Adipocyte (in vitro differentiated cells): Measurements from ENCODE around the gene MYO6.
A peak's percentile ranks its signal among the peaks of the same experiment; 100 is the strongest.

Experiments used
- DNase-seq: peaks from one replicate; pipeline ENCODE4 v3.0.0-alpha.2; 2015; ENCODE audit warnings: low read depth
- H3K27me3 ChIP-seq: replicated peaks from 2 replicates; pipeline ENCODE4 v1.7.0; 2013; ENCODE audit warnings: mild to moderate bottlenecking, low read length, moderate library complexity; ENCODE audit not compliant: control insufficient read depth, insufficient read depth
- H3K36me3 ChIP-seq: 2 replicates; pipeline ENCODE4 v1.7.0; 2013; ENCODE audit warnings: low read length, mild to moderate bottlenecking, moderate library complexity; ENCODE audit not compliant: control insufficient read depth, insufficient read depth, severe bottlenecking
- H3K4me1 ChIP-seq: 2 replicates; pipeline ENCODE4 v1.7.0; 2013; ENCODE audit warnings: mild to moderate bottlenecking, low read length, moderate library complexity; ENCODE audit not compliant: control insufficient read depth, insufficient read depth
- H3K4me3 ChIP-seq: 2 replicates; pipeline ENCODE4 v1.7.0; 2013; ENCODE audit warnings: mild to moderate bottlenecking, low read length, moderate library complexity
- H3K9ac ChIP-seq: 2 replicates; pipeline ENCODE4 v1.7.0; 2013; ENCODE audit warnings: mild to moderate bottlenecking, low read length, moderate library complexity
- H3K9me3 ChIP-seq: 2 replicates; pipeline ENCODE4 v1.7.0; 2013; ENCODE audit warnings: mild to moderate bottlenecking, low read length, moderate library complexity; ENCODE audit not compliant: control insufficient read depth

MYO6 gene

DNA sequence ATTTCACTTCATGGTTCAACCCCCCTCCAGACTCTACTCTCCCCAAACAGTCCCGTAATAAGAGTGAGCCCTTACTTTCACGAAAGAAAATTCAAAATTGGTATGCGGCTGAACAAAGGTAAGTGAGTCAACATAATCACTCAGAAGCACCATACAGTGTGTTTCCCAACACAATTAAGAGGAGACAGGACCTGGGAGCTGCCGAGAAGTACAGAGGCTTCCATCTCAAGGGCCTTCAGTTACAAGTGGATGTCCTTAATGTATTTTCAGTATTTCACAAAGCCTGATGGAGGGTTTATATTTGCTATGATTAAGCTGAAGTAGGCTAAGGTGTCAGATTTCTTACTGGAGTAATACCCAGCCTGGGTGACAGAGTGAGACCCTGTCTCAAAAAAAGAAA is 51.1 kb downstream of the MYO6 start:
- Histone ChIP-seq H3K9me3 (no peaks in the 10 kb centered on the region), H3K4me3 (no peak overlapping the region), H3K27me3 (no peaks in the 10 kb centered on the region), H3K36me3 (no peaks in the 10 kb centered on the region), H3K4me1 (peaks cover 4% of the 10 kb centered on the region), H3K9ac (no peak overlapping the region)
- DNase-seq, result no peak

DNA sequence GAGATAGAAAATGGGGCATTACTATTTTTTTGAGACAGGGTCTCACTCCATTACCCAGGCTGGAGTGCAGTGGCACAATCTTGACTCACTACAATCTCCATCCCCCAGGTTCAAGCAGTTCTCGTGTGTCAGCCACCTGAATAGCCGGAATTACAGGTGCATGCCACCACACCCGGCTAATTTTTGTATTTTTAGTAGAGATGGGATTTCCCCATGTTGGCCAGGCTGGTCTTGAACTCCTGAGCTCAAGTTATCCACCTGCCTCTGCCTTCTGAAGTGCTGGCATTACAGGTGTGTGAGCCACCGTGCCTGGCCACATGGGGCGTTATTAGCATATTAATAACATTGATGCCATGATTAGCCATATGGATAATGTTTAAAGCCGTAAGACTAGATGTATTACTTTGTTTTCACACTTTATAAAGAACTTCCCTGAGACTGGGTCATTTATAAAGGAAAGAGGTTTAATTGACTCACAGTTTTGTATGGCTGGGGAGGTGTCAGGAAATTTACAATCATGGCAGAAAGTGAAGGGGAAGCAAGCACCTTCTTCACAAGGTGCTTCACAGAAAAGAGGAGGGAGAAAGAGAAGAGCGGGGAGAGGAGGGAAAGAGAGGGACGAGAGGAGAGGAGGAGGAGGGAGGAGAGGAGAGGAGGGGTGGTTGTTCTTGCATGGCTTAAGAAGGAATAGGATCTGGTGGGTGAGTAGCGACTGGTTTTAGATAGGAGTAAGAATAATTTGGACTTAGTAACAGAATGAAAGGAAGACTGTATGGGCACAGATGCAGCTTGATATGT is 51.9 kb downstream of the MYO6 start:
- H3K4me3 ChIP-seq, result no peak overlapping the region
- peaks cover 3% of the 10 kb centered on the region for H3K4me1 ChIP-seq
- H3K36me3 ChIP-seq, result no peaks in the 10 kb centered on the region
- H3K9ac ChIP-seq, result no peak overlapping the region
- DNase-seq, result no peak
- no peaks in the 10 kb centered on the region for H3K9me3 ChIP-seq
- H3K27me3 ChIP-seq, result no peaks in the 10 kb centered on the region

DNA sequence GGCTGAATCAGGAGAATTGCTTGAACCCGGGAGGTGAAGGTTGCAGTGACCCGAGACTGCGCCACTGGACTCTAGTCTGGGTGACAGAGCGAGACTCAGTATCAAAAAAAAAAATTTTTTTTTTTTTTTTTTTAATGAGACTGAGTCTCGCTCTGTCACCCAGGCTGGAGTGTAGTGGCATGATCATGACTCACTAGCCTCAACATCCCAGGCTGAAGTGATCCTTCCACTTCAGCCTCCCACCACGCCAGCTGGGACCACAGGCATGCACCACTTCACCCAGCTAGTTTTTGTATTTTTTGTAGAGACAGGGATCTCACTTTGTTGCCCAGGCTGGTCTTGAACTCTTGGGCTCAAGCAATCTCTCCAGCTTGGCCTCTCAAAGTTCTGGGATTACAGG is 53.3 kb downstream of the MYO6 start:
- no peak overlapping the region for H3K9ac ChIP-seq
- no peak for DNase-seq
- H3K4me1 ChIP-seq, result no peaks in the 10 kb centered on the region

DNA sequence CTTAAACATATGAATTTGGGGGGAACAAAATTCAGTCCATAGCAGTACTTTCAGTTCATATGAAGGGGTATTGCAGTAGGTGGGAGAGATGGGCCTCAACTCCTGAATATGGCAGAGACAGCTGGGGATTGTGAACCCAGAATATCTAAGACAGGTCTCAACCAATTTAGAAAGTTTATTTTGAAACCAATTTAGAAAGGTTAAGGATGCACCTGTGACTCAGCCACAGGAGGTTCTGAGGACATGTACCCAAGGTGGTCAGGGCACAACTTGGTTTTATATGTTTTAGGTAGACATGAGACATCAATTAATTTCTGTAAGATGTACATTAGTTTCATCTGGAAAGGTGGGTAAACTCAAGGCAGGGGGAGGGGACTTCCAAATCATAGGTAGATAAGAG is 59.5 kb downstream of the MYO6 start:
- no peaks in the 10 kb centered on the region for H3K4me1 ChIP-seq
- no peaks in the 10 kb centered on the region for H3K27me3 ChIP-seq
- DNase-seq, result no peak
- H3K9me3 ChIP-seq, result no peaks in the 10 kb centered on the region
- H3K9ac ChIP-seq, result no peak overlapping the region
- H3K36me3 ChIP-seq, result no peaks in the 10 kb centered on the region
- H3K4me3 ChIP-seq, result no peak overlapping the region

More for the DNA sequence above, 53.3 kb downstream of the MYO6 start:
- Histone ChIP-seq H3K36me3 (no peaks in the 10 kb centered on the region), H3K27me3 (no peaks in the 10 kb centered on the region), H3K4me3 (no peak overlapping the region), H3K9me3 (no peaks in the 10 kb centered on the region)

DNA sequence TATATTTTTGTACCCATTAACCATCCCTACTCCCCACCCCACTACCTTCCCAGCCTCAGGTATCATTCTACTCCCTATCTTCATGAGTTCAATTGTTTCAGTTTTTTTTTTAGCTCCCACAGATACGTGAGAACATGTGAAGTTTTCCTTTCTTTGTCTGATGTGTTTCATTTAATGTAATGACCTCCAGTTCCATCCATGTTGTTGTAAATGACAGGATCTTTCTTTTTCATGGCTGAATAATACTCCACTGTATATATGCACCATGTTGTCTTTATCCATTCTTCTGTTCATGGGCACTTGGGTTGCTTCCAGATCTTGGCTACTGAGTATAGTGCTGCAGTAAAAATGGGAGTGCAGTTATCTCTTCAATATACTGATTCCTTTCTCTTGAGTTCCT is 63.5 kb downstream of the MYO6 start:
- no peak overlapping the region for H3K9ac ChIP-seq
- H3K9me3 ChIP-seq, result no peaks in the 10 kb centered on the region
- no peak for DNase-seq
- H3K4me3 ChIP-seq, result no peak overlapping the region
- no peaks in the 10 kb centered on the region for H3K4me1 ChIP-seq
- H3K36me3 ChIP-seq, result no peaks in the 10 kb centered on the region
- no peaks in the 10 kb centered on the region for H3K27me3 ChIP-seq

DNA sequence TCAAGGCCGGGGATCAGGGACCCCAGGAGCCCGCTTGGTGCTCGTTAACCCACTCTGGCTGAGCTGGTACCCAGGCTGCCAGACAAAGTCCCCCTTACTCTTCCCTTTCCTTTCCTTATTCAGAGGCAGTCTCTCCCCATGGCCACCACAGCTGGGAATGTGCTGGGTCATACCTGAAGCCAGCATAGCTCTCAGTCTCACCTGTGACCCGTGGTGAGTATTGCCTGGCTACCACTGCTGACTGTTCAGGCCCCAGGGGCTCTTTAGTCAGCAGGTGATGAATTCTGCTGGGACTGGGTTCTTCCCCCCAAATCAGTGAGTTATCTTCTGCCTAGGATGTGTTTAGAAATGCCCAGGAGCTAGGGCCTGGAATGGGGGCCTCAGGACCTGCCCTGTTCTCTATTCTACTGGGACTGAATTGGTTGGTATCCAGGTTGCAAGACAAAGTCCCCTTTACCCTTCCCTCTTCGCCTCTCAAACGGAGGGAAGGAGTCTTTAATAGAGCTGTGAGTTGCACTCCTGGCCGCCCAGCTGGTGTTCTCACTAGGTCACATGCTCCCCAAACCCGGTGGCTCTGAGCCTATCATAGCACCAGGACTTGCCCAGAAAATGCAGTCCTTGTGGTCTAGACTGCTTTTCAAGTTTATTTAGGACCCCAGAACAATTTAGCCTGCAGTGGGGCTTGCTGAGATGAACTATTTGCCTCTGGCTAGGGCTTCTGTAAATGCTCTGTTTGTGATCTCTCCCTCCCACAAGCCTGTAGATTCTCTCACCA is 64.6 kb downstream of the MYO6 start:
- no peak for DNase-seq
- Histone ChIP-seq H3K36me3 (no peaks in the 10 kb centered on the region), H3K27me3 (no peaks in the 10 kb centered on the region), H3K4me1 (peaks cover 5% of the 10 kb centered on the region), H3K9me3 (no peaks in the 10 kb centered on the region), H3K9ac (no peak overlapping the region), H3K4me3 (no peak overlapping the region)

DNA sequence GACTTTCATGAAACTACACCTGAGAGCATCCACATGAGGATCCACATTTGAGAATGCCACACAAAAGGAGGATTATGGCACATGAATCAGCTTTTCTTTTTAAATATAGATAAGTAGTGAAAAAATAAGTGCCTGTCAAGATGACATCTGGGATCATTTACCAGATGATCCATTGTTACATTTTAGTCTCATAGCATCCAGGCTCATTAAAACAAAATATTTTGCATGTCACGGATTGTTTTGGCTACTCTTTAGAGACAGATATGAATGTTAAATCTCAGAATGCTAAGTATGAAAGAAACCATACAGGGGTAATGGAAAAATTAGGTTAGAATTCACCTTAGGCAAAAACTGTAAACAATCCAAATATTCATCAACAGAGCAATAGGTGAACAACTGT is 66.7 kb downstream of the MYO6 start:
- peaks cover 5% of the 10 kb centered on the region for H3K4me1 ChIP-seq
- DNase-seq, result no peak

DNA sequence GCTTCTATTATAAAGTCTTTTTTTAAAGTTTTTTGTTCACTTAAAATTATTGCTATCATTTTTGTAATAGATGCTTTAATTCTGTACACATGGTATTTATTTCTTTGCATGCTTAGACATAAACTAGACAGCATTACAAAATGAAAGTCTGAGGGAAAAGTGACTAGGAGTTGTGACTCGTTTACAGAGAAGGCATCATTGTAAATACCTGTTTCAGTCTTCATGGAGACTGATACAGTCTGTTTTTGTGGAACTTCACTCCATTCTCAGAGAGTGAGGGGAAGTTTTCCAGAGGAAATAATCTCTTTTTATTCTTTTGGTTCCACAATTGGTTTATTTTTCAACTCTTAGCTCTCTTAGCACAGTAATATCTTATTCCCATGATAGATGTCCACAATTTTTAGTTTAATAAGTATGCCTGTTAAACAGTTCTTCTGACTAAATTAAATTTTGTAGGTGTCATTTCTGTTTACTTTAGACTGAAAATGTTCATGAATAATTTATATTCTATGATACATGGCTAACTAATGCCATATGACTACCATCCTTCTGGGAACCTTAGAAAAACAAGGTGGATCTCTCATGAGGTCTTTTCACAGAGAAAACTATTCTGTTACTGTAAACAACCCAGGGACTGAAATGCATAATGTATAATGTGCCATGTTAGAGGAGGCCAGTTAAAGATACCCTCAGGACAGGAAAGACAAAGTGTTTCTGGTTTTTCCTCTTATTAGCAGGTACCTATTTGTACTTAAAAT is 69.2 kb downstream of the MYO6 start:
- Histone ChIP-seq H3K36me3 (peaks cover 6% of the 10 kb centered on the region), H3K9ac (no peak overlapping the region), H3K4me3 (peak overlapping the region; percentile 12), H3K9me3 (no peaks in the 10 kb centered on the region), H3K4me1 (peaks cover 5% of the 10 kb centered on the region), H3K27me3 (no peaks in the 10 kb centered on the region)
- DNase-seq, result peak; percentile 58

More for the DNA sequence above, 66.7 kb downstream of the MYO6 start:
- H3K36me3 ChIP-seq, result peaks cover 6% of the 10 kb centered on the region
- H3K9ac ChIP-seq, result no peak overlapping the region
- H3K4me3 ChIP-seq, result no peak overlapping the region
- no peaks in the 10 kb centered on the region for H3K27me3 ChIP-seq
- H3K9me3 ChIP-seq, result no peaks in the 10 kb centered on the region

DNA sequence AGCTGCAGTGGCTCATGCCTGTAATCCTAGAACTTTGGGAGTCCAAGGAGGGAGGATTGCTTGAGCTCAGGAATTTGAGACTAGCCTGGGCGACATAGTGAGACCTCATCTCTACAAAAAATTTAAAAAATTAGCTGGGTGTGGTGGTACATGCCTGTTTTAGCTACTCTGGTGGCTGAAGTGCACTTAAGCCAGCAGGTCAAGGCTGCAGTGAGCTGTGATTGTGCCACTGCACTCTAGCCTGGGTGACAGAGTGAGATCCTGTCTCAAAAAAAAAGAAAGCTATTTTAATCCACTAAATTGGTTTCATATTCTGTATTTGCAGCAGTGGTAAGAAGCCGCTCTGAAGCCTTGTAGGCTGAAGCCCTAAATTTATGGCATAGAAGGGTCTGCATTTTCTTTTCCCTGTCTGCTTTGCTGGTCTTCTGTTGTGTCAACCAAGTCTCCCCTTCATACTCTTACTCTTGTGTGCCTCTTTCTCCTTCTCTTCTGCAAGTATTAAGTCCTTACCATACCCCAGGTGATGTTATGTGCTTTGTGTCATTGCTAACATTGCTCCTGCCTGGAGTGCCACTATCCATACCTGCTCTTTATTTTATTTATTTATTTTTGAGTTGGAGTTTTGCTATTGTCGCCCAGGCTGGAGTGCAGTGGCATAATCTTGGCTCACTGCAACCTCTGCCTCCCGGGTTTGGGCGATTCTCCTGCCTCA is 70.9 kb downstream of the MYO6 start:
- no peak for DNase-seq
- H3K27me3 ChIP-seq, result no peaks in the 10 kb centered on the region
- no peak overlapping the region for H3K9ac ChIP-seq
- no peaks in the 10 kb centered on the region for H3K9me3 ChIP-seq
- peaks cover 5% of the 10 kb centered on the region for H3K4me1 ChIP-seq
- peaks cover 6% of the 10 kb centered on the region for H3K36me3 ChIP-seq
- H3K4me3 ChIP-seq, result no peak overlapping the region

DNA sequence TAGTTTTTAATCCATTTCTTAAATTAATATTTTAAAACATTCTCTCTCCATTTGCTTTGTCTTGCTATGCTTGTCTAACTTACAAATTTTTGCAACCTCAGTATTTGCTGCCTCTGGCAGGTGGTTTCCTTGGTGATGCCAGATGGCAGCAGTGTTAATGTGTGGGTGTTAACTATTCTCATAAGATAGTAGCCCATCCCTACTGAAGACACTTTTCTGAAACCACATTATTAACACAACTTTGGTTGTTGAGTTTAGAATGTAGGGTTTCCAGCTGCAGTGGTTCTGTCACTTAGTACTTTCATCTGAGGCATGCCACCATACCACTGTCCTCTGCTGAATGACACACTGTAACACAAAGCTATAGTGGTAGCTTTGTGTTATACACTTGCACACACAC is 75.1 kb downstream of the MYO6 start:
- Histone ChIP-seq H3K36me3 (peaks cover 3% of the 10 kb centered on the region), H3K4me3 (no peak overlapping the region), H3K27me3 (no peaks in the 10 kb centered on the region), H3K9me3 (no peaks in the 10 kb centered on the region), H3K9ac (no peak overlapping the region), H3K4me1 (no peaks in the 10 kb centered on the region)
- DNase-seq, result no peak

DNA sequence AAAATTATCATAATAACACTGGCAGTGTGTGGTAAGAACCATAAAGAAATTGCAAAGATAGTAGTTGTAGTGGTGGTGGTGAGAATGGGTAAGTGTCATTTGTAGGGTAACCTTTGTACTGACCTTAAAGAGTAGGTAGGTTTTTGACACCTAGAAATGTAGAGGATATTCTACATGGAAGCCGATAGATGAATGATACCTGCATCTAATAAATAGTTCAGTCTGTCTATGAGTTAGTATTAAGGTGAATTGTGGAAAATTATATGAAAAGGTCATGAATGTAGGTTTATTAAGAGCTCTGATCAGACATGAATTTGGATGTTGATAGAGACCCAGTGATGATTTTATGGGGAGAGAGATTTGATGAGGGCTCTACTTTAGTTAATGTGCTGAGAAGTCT is 78.1 kb downstream of the MYO6 start:
- H3K4me3 ChIP-seq, result no peak overlapping the region

More for the DNA sequence above, 78.1 kb downstream of the MYO6 start:
- no peaks in the 10 kb centered on the region for H3K36me3 ChIP-seq
- H3K9me3 ChIP-seq, result no peaks in the 10 kb centered on the region
- no peaks in the 10 kb centered on the region for H3K27me3 ChIP-seq
- no peak for DNase-seq
- no peak overlapping the region for H3K9ac ChIP-seq
- H3K4me1 ChIP-seq, result peaks cover 5% of the 10 kb centered on the region
